Motor neuron (in vitro differentiated cells): Measurements from ENCODE around the gene LGI1. TPM values are rescaled to one million over a fixed set of nuclear protein-coding genes. Genes with fewer than 3 reads are reported as not detected.

Experiments
- ATAC-seq, 8 experiments: fragments of 200-7000 bp; cut with Tn5 transposase; replicated peaks in 6 of 8; 2 replicates each; pipeline ENCODE4 v1.8.0; 2021; ENCODE audit warnings: mild to moderate bottlenecking in 8 of 8, moderate library complexity in 8 of 8
- H3K27ac ChIP-seq, 2 donors: fragments of 250-450 bp; sonication (Bioruptor Pico); 2 replicates each; pipeline ENCODE4 v1.9.0; 2021; ENCODE audit warnings: antibody characterized with exemption in 2 of 2, mild to moderate bottlenecking in 2 of 2, moderate library complexity in 1 of 2
- H3K4me1 ChIP-seq, 2 donors: fragments of 250-450 bp; sonication (Bioruptor Pico); replicated peaks in 1 of 2; 2 replicates each; pipeline ENCODE4 v1.6.1; 2021; ENCODE audit warnings: antibody characterized with exemption in 2 of 2, mild to moderate bottlenecking in 2 of 2, moderate library complexity in 1 of 2
- H3K4me3 ChIP-seq, 5 donors: fragments of 250-450 bp; sonication (Bioruptor Pico); 2 replicates each; pipeline ENCODE4 v1.9.0; 2021; ENCODE audit warnings: antibody characterized with exemption in 5 of 5, mild to moderate bottlenecking in 5 of 5, moderate library complexity in 4 of 5
- WGBS, 10 experiments: fragments of 450-650 bp; shearing (Covaris generic); methylation state at CpG; one replicate each; pipeline ENCODE4 v1.0.0; 2022; 5-methylcytosine and 5-hydroxymethylcytosine counted together
- in situ Hi-C, 9 experiments: fragments of 400-800 bp; cut with MboI; loops; one replicate each; pipeline ENCODE4 v1.15.0; 2021; ENCODE audit warnings: low sequenced_read_pairs in 9 of 9, low pct_unique_long_range_greater_than_20kb in 2 of 9; ENCODE audit not compliant: unreplicated experiment in 9 of 9
- total RNA-seq, 8 experiments: library from RNA; unstranded; fragments of 300-600 nt; gene quantifications; 2 replicates each; pipeline versions ENCODE4 v1.2.3 to v1.2.4, GENCODE V29; 2022

The LGI1 gene
- total RNA-seq, 8 experiments from 2014 or later, result 0.69 to 2.8 (median 1.3) TPM

GRCh38 chr10:93758508-93758885 lies 761 bp downstream of the LGI1 start:
- in situ Hi-C loops, result no loop called here
- Histone ChIP-seq H3K27ac (no peak overlapping the region), H3K4me3 (peak overlapping the region in 1 of 5 donors; percentile 20), H3K4me1 (peaks cover 37 to 48% of the 10 kb centered on the region in 2 donors)
- peak in 1 of 8 experiments; percentile 15 for ATAC-seq
- WGBS, 10 experiments, result 17 to 59% (median 30%) methylated on average over 1 to 5 of the region's 5 CpGs

- Histone ChIP-seq H3K27ac (no peak overlapping the region), H3K4me1 (peaks cover 37 to 45% of the 10 kb centered on the region in 2 donors), H3K4me3 (peak overlapping the region in 1 of 5 donors; percentile 20)
- peak in 3 of 8 experiments; percentile 67 to 72 (median 70) for ATAC-seq
- in situ Hi-C loops, result no loop called here
- WGBS, 10 experiments, result 22 to 80% (median 43%) methylated on average over 2 to 4 of the region's 4 CpGs; no CpG with 5 or more reads in 2 of the 10 experiments
These were observed 1.2 kb downstream of the LGI1 start for GRCh38 chr10:93758891-93759410.

DNA sequence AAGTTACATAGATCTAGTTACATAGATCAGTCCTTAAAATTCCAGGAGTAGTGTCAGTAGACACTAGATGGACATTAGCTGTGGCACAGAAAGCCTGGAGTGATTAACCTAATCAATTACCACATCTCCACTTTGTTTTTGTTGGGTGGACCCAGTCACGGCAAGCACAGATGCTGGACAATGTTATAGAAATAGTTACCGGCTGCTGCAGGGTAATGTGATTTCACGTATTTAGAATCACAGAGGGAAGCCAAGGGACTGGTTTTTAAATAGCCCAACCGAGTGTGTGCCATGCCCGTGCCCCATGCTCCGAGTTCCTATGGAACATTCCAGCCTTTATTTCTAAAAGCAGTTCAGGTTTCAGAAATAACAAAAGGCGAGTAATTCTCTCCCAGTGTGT lies 2.8 kb downstream of the LGI1 start:
- ATAC-seq, result peak in 1 of 8 experiments; percentile 36
- Histone ChIP-seq H3K4me1 (peaks cover 35 to 37% of the 10 kb centered on the region in 2 donors), H3K27ac (no peak overlapping the region), H3K4me3 (no peak overlapping the region)
- in situ Hi-C loops, result no loop called here
- WGBS, 10 experiments, result 19 to 90% (median 53%) methylated on average over 2 to 7 of the region's 7 CpGs; no CpG with 5 or more reads in 2 of the 10 experiments

DNA sequence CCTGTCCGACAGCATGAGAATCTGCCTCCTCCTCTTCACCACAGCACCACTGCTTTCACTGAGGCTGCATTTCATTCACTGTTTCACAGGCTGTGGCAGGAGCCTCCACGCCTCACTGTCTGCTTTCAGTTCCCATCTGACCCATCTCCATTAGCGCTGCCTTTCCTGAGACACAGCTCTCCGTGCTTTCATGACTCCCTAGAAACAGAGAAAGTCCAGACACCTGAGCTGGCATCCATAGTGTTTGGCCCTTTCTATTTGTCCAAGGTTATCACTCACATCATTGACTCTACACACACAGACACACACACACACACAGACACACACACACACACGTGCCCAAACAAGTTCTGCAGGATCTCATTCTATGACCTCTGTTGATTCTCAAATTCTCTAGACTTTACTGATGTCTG lies 5.2 kb downstream of the LGI1 start:
- in situ Hi-C loops, result no loop called here
- 27 to 81% (median 70%) methylated on average over 1 to 4 of the region's 5 CpGs; no CpG with 5 or more reads in 1 of the 10 experiments for WGBS, 10 experiments
- ATAC-seq, result peak in 2 of 8 experiments; percentile 37 to 78
- Histone ChIP-seq H3K27ac (no peak overlapping the region), H3K4me1 (peaks cover 21 to 26% of the 10 kb centered on the region in 2 donors), H3K4me3 (no peak overlapping the region)

GRCh38 chr10:93766918-93767317 lies 9.2 kb downstream of the LGI1 start:
- H3K27ac ChIP-seq, result no peak overlapping the region

DNA sequence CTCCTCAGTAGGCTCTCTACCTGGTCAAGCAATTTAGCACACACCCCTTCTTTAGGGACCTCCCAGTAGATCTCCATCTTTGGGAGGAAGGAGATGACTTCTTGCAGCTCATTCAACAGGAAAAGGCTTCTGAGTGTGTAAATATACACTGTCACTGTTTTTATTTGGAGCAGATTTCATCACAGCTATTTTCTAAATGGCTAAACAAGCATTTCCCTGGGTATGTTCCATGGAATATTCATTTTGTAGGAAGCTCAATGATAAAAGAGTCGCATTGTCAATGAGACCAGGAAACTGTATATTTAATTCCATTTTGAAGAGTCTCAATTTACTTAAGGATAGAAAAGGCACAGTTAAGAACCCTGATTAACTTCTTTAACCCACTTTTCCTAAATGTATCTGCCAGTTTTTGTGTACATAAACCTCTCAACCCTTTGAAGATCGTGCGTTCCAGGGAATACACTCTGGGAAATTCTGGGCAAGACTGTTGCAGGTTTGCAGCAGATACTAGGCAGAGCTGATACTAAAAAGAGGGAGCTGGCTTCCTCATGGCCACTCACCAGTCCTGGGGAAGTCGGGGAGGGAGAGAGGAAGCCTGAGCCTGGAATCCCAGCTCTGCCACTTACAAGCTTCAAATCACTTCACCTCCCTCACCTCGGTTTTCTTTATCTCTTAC lies 10.1 kb downstream of the LGI1 start:
- ATAC-seq, result peak in 2 of 8 experiments; percentile 17 to 34
- Histone ChIP-seq H3K27ac (no peak overlapping the region), H3K4me3 (no peak overlapping the region), H3K4me1 (no peaks in the 10 kb centered on the region)
- WGBS, 10 experiments, result 42 to 100% (median 65%) methylated on average over 1 to 5 of the region's 5 CpGs
- in situ Hi-C loops, result no loop called here

More at GRCh38 chr10:93766918-93767317, 9.2 kb downstream of the LGI1 start:
- in situ Hi-C loops, result no loop called here
- Histone ChIP-seq H3K4me1 (no peaks in the 10 kb centered on the region), H3K4me3 (no peak overlapping the region)
- peak in 1 of 8 experiments; percentile 82 for ATAC-seq
- 0 to 100% (median 50%) methylated on average over 1 to 2 of the region's 2 CpGs; no CpG with 5 or more reads in 1 of the 10 experiments for WGBS, 10 experiments

DNA sequence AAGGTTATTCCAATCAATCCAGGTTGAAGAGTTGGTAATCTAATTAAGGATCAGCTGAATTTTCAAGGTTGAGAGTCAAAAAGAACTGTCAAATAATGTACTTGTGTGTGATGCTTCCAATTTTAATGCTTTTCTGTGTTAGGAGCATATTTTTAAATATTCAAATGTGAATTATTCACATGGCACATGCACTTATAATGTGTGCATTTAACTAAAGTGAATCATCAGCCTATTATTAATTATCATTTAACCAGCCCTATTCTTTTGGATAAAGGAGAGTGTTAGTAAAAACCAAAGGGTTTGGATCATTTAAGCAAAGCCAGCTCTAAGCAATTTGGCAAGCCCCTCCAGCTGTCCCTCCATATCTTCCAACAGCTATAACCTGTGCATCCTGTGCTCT lies 11.2 kb downstream of the LGI1 start:
- in situ Hi-C loops, result no loop called here
- H3K27ac ChIP-seq, result no peak overlapping the region
- H3K4me1 ChIP-seq, result no peaks in the 10 kb centered on the region
- H3K4me3 ChIP-seq, result no peak overlapping the region
- peak in 3 of 8 experiments; percentile 54 to 60 (median 54) for ATAC-seq

DNA sequence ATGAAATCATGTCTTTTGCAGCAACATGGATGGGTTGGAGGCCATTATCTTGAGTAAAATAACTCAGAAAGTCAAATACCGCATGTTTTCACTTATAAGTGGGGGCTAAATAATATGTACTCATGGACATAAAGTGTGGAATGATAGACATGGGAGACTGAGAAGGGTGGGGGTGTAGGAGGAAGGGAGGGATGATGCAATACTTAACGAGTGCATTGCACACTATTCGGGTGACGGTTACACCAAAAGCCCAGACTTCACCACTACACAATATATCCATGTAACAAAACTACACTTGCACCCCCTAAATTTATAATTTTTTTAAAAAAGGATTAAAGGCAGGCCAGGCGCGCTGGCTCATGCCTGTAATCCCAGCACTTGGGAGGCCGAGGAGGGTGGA lies 13.6 kb downstream of the LGI1 start:
- no peak overlapping the region for H3K27ac ChIP-seq
- H3K4me1 ChIP-seq, result no peaks in the 10 kb centered on the region
- no peak for ATAC-seq
- WGBS, 10 experiments, result 0 to 100% (median 93%) methylated on average over 1 to 7 of the region's 7 CpGs; no CpG with 5 or more reads in 2 of the 10 experiments
- no peak overlapping the region for H3K4me3 ChIP-seq
- in situ Hi-C loops, result no loop called here

GRCh38 chr10:93773120-93773519 lies 15.4 kb downstream of the LGI1 start:
- Histone ChIP-seq H3K27ac (no peak overlapping the region), H3K4me1 (no peaks in the 10 kb centered on the region), H3K4me3 (no peak overlapping the region)
- in situ Hi-C loops, result no loop called here
- no peak for ATAC-seq
- 30 to 100% (median 83%) methylated on average over 1 to 5 of the region's 5 CpGs for WGBS, 10 experiments

- in situ Hi-C loops, result no loop called here
- no peak overlapping the region for H3K4me3 ChIP-seq
- ATAC-seq, result no peak
- WGBS, 10 experiments, result 49 to 84% methylated on average over 4 of the region's 4 CpGs; no CpG with 5 or more reads in 8 of the 10 experiments
- no peaks in the 10 kb centered on the region for H3K4me1 ChIP-seq
- H3K27ac ChIP-seq, result no peak overlapping the region
These were observed 16.0 kb downstream of the LGI1 start for GRCh38 chr10:93773705-93774104.

DNA sequence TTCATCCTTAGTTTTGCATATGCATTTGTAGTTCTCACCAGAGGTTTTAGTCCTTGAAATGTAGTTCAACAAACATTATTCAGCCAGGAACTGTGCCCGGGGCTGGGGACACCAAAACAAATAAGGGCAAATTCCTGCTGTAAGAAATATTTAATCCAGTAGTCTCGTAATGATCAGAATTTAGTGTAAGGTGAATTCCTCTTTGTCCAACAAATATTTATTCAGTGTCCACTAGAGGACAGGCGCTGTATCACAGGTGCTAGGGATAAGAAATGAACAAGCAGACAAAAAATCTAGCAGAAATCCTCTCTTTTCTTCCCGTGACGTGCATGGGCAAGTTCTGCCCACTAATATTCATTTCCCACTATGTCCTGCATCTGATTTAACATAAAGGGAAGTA lies 17.6 kb downstream of the LGI1 start:
- H3K4me1 ChIP-seq, result no peaks in the 10 kb centered on the region
- in situ Hi-C loops, result no loop called here
- peak in 3 of 8 experiments; percentile 79 to 85 (median 84) for ATAC-seq
- H3K4me3 ChIP-seq, result no peak overlapping the region
- 0 to 100% (median 90%) methylated on average over 3 to 5 of the region's 5 CpGs; no CpG with 5 or more reads in 1 of the 10 experiments for WGBS, 10 experiments
- no peak overlapping the region for H3K27ac ChIP-seq

GRCh38 chr10:93777092-93777491 lies 19.4 kb downstream of the LGI1 start:
- 0 to 71% (median 41%) methylated on average over 1 to 2 of the region's 2 CpGs; no CpG with 5 or more reads in 4 of the 10 experiments for WGBS, 10 experiments
- in situ Hi-C loops, result no loop called here
- no peak overlapping the region for H3K4me3 ChIP-seq
- no peak overlapping the region for H3K27ac ChIP-seq
- no peak for ATAC-seq
- H3K4me1 ChIP-seq, result no peaks in the 10 kb centered on the region

GRCh38 chr10:93784059-93784458 lies 26.3 kb downstream of the LGI1 start:
- no peak for ATAC-seq
- no peaks in the 10 kb centered on the region for H3K4me1 ChIP-seq
- no peak overlapping the region for H3K4me3 ChIP-seq
- no peak overlapping the region for H3K27ac ChIP-seq
- in situ Hi-C loops, result no loop called here
- WGBS, 10 experiments, result 50 to 86% (median 76%) methylated on average over 1 to 2 of the region's 2 CpGs; no CpG with 5 or more reads in 4 of the 10 experiments
